GM12801 (cell line): ENCODE measurements around the gene C6orf62.

Experiments used
- TF ChIP-seq, protein P1 (sequence below): IDR thresholded peaks from one replicate; pipeline ENCODE4 v1.5.1; 2011; ENCODE audit warnings: control low read depth; ENCODE audit not compliant: insufficient read length; ENCODE audit errors: extremely low read depth

The C6orf62 gene

DNA sequence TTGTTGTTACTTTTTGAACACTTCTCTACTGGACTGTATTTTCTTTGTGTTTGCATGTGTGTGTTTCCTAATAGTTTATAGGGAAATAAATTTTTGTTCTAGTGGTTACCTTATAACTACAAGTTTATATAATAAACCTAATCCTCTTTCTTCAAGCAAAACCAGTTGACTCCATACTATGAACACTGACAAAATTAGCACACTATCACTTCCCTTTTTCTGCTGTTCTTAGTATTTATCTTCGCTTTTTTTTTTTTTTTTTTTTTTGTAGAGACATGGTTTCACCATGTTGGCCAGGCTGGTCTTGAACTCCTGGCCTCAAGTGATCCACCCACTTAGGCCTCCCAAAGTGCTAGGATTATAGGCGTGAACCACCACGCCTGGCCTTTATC lies 25.0 kb upstream of the C6orf62 start:
- TF ChIP-seq, protein P1, sequence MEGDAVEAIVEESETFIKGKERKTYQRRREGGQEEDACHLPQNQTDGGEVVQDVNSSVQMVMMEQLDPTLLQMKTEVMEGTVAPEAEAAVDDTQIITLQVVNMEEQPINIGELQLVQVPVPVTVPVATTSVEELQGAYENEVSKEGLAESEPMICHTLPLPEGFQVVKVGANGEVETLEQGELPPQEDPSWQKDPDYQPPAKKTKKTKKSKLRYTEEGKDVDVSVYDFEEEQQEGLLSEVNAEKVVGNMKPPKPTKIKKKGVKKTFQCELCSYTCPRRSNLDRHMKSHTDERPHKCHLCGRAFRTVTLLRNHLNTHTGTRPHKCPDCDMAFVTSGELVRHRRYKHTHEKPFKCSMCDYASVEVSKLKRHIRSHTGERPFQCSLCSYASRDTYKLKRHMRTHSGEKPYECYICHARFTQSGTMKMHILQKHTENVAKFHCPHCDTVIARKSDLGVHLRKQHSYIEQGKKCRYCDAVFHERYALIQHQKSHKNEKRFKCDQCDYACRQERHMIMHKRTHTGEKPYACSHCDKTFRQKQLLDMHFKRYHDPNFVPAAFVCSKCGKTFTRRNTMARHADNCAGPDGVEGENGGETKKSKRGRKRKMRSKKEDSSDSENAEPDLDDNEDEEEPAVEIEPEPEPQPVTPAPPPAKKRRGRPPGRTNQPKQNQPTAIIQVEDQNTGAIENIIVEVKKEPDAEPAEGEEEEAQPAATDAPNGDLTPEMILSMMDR, result no peak

DNA sequence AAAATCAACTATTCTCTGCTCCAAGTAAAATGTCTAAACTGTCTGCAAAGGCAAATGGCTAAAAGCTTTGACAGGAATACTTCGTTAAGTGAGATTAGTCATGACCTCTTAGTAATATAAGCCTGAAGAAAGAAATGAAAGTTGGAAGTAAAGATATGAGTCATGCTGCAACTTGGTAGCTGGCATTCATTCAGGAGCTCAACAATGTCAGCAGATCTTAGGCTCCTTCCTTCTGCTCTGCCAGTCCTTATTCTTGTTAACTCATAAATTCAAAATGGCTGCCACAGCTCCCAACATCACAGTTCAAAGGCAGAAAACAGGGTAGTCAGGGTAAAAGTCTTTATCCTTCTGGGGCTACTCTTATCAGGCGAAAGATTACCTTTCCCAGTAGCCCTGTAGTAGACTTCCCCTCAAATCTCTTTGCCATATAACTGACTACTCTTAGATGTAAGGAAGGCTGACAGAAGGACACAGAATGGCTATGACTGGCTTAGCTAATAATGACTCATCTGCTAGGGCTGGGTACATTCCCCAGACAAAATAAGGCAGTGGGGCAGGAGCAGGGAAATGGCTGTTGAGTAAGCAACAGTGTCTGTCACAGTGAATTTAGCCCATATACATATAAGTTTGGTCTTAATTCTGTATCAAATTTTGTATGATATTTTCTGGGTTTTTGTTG lies 24.4 kb upstream of the C6orf62 start:
- TF ChIP-seq, protein P1, result no peak

DNA sequence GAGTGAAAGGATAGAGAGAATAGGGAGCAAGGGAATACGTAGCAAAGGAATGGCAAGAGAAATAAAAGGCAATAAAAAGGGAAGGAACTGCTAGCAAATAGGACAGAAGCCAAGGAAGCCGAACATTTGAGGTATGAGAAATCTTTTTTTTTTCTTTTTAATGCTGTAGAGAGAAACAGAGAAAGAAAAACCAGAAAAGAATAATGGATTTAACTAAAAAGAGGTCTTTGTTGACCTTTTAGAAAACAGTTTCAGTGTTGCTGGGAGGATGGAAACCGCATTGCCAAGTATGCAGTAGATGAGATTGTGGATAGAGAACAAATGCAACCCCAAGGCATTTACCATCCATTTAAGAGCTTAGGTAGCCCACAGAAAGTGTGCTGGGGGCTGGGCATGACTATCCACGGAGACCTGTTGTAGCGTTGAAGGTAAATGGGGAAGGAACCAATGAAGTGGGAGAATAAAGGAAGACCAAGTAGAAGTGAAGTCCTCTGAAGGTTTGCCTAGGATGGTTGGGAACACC lies 23.3 kb upstream of the C6orf62 start:
- TF ChIP-seq, protein P1, result no peak

DNA sequence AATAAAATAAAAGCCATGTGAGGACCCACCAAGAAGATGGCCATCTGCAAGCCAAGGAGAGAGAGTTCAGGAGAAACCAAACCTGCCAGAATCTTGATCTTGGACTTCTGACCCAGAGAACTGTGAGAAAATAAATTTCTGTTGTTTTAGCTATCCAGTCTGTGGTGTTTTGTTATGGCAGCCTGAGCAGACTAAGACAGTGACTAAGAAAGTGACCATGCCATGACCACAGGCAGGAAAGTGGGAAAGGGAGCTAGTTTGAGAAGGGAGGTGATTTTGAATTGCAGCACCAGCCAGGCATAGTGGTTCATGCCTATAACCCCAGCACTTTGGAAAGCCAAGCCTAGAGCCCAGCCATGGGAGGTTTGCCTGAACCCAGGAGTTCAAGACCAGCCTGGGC lies 21.9 kb upstream of the C6orf62 start:
- TF ChIP-seq, protein P1, result no peak

DNA sequence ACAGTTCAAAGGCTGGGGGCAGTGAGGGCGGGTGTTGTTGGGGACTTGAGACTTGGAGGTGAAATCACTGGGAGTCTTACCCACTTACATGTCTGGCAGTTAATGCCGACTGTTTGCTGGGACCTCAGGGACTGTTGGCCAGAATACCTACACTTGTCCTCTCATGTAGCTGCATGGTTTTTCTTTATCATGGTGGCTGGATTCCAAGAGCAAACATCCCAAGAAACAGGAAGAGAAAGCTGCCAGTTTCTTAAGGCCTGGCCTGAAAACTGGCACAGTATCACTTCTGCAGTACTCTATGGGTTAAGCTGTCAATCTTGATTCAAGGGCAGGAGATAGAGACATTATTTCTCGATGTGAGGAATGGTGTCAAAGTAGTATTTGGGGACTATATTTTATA lies 19.8 kb upstream of the C6orf62 start:
- TF ChIP-seq, protein P1, result no peak

DNA sequence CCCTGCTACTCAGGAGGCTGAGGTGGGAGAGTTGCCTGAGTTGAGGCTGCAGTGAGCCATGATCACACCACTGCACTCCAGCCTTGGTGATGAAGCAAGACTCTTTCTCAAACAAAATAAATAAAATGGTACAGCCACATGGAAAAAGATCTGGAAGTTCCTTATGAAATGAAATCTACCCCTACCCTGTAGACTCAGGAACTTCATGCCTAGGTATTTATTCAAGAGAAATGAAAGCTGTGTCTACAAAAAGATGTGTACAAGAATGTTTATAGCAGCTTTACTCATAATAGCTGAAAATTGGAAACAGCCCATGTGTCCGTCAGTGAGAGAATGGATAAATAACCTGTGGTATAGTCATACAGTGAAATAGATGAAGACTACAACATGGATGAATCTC lies 15.2 kb upstream of the C6orf62 start:
- TF ChIP-seq, protein P1, result no peak

DNA sequence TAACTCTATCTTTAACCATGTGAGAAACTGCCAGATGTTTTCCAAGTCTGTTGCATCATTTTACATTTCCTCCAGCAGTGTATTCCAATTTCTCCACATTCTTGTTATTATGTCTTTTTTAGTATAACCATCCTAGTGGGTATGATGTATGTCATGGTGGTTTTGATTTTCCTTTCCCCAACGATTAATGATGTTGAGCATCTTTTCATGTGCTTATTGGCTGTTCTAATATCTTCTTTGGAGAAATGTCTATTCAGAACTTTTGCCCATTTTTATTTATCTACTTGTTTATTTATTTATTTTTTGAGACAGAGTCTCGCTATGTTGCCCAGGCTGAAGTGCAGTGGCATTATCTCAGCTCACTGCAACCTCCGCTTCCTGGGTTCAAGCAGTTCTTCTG lies 4.3 kb upstream of the C6orf62 start:
- TF ChIP-seq, protein P1, result no peak
